GM19240 (cell line): ENCODE data around the gene TM4SF18.

Experiments
- DNase-seq: peaks from one replicate; pipeline ENCODE4 v3.0.0; 2011; ENCODE audit warnings: low spot score; ENCODE audit not compliant: insufficient read length

The TM4SF18 gene

DNA sequence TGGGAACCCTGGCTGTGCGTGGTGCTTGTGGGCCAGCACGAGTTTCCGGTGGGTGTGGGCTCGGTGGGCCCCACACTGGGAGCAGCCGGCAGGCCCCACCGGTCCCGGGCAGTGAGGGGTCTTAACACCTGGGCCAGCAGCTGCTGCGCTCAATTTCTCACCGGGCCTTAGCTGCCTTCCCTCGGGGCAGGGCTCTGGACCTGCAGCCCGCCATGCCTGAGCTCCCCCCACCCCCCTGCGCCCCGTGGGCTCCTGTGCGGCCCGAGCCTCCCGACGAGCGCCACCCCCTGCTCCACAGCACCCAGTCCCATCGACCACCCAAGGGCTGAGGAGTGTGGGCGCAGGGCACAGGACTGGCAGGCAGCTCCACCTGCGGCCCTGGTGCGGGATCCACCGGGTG lies 49.4 kb downstream of the TM4SF18 start:
- DNase-seq, result no peak

DNA sequence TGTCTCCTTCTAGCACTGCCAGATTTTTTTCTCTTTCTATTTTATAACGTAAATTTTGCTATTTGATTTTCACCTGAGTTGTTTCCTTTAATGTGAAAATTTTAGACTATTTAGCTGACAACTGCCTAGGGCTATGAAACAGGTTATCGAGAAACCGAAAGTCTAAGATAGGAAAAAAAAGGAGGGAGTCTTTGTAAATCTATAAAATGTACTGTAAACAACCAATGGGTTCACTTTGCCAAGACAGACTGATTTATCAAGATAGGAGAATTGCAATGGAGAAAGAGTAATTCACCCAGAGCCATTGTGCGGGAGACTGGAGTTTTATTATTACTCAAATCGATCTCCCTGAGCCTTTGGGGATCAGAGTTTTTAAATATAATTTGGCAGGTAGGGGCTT lies 50.0 kb downstream of the TM4SF18 start:
- no peak for DNase-seq

DNA sequence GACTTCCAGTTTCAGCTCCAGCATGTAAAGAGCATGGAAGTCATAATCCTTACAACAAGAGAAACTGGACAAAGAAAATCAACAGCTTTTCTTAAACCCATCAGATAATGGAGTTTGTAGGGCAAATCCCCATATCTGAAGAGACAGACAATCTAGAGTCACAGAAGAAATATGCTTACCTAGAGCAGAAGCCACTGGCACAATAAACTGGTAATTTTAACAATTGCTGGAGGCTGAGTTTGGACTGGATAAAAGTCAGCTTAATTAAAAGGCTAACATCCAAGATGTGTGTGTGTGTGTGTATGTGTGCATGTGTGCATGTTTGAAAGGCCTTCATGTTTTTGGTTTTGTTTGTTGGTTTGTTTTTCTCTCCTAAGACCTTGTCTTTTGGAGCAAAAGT lies 50.6 kb downstream of the TM4SF18 start:
- DNase-seq, result no peak

DNA sequence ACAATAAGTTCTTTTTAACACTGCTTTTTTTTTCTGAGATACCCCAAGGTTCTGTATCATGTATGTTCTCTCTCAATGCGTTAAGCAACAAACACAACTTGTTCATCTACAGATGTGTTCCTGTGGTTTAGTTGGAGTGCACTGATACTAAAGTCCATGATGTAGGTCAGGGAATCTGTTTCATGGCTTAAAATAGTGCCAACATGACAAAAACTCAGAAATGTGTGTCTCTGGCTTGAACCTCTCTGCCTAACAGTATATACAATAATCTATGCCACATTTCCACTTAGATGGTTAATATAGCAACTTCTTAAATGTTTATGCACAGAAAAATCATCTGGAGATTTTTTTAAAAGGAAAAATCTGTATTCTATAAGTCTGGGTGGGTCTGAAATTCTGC lies 51.1 kb downstream of the TM4SF18 start:
- DNase-seq, result no peak

DNA sequence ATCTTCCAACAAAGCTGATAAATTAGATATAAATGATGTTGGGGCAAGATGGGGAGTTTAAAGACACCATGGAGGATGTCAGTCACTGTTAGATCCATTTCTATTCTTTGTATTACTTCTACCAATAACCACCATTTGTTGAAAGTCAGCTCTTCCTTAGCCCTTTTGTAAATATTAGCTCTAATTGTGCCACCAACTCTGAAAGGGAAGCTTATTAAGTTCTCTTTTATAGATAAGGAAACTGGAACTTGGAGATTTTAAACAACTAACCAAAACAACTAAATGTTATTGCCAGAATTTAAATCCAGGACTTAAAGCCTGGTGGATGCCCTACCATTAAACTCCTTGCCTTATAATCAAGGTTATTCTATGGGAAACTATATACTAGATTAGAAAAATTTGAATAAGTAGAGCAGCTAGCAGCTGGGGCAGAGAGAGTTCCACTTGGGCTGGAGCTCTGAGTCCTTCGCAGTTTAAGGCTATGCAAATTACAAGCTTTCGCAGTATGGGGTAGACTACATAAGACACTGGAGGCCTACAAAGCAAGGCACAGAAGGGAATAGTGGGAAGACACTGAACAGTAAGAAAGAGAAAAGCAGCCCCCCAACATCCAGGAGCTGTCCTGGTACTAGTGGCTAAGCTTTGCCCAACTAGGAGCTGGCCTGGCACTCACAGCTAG lies 52.6 kb downstream of the TM4SF18 start:
- no peak for DNase-seq

DNA sequence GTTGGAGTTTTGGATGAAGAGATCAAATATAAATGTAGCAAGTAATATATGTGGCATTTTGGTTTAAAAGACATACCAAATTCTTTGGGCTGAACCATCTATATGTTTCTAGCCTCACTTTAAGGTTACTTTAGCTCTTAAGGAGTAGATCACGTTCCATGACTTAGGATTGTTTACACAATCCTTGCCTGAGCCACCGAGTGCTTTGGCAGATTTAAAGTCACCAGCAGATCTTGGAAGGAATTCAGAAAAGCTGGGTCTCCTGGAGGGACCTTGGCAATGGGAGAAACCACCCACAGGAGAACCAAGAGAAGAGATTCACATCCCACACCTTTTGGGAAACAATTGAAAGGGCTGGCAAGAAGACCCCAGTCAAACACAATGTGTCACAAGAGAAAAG lies 54.5 kb downstream of the TM4SF18 start:
- no peak for DNase-seq

DNA sequence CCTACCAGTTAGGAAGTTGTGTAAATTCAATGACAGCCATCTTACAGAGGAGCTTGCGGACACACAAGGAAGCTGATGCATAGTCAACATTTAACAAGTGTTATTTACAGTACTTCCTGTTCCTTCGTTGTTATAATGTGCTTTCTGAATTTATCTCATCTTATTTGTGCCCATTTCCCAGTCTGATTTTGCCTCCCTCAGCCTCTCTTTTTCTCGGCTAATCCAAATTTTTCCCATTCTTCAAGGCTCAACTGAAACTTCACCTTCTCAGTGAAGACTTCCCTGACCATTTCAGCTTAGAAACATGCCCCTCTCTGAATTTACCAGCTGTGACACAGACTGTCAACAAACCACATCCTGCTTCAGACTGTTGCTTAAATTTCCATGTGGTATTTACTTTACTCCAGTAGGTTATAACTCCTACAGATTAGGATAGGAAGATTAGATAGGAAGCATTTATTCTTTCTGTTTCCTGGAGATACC lies 56.1 kb downstream of the TM4SF18 start:
- peak; percentile 14 for DNase-seq

DNA sequence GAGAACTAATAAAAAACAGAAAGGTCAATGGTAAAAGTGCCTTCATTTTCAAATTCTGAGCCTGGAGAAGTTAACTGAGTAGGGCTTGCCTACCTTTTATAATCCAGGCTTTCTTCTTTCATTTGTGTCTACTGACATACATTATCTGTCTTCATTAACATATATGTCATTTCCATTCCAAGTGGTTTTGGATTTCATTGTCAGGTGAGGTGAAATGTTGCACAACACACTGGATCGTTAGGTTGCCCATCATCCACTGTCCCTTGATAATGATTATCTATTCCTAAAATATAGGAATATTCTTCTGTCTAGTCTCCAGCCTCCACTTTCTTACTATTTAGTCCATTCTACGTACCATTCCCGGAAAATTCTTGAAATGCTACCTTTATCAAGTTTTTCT lies 56.8 kb downstream of the TM4SF18 start:
- DNase-seq, result no peak

DNA sequence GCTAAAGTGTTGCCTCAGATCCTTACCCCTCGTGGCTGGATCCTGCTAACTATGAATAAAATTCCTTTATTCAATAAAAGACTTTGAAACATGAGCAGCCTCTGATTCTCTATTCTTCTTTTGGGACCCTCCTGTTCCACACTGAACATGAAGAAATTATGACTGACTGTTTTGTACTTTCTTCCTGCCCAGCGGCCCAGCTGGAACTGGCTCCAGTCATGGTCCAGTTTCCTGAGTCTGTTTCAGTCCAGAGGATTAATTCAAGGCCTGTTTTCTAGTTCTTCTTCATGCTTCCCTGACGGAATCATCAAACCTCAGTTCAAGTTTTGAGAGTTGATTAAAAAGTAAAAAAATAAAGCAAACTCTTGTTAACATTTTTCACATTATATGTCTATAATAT lies 59.2 kb downstream of the TM4SF18 start:
- no peak for DNase-seq

DNA sequence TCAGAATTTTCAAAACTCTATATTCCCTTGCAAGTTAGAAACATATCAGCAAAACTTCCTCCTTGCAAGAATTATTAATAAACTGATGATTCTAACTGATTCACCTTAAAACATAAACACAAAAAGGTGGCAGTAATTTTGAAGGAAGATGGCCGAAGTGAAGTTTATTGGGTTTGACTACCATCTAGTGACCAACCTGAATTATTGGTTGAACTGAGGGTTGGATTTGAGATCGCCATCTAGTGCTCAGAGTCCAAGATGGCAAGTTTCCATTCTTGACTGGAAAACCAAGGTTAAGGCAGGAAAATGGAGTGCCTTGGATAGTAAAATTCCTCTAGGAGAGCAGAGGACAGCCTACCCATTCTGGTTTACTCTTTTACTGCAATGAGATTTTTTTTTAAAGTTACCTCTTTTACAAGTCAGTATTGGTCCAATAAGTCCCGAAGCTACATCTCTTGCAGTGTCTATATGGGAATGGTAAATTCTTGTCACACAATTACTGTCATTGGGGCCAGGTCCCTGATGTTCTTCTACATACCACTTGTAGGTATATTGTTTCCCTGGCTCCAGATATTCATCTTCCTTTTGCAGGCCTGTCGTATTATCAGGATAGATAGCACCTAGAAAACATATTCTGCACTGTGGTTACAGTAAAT lies 60.2 kb downstream of the TM4SF18 start:
- DNase-seq, result no peak

DNA sequence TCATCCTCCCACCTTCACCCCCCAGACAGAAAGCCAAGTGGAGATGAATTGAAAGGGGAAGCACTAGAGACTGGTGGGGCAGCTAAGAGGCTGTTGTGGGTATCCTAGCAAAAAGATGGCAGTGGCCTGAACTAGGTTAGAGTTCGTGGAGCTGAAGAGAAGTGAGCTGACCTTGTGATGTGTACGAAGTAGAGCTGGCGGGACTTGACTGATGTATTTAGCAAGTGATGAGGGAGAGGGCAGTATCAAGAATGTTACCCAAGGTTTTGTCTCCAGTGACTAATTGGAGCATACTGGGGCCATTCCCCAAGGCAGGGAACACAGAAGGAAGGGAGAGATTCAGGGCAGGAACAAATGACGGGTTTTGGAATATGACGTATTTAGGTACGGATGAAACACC lies 61.8 kb downstream of the TM4SF18 start:
- DNase-seq, result no peak

DNA sequence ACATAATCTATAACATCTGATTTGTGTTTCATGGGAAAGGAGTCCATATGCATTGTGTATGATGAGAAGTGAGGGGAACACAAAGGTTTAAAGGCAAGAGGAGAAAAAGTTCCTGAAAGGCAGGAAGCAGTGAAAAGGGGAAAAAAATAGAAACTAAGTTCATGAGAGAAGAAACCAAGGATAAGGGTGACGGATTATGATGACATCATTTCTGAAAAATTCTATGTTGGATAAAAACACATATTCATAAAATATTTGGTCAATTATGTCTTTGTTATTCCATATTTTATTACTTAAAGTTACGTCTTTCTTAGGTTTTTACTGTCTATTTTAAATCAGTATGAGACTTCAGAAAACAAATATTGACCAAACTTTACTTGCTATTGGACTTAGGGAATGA lies 63.3 kb downstream of the TM4SF18 start:
- DNase-seq, result no peak

DNA sequence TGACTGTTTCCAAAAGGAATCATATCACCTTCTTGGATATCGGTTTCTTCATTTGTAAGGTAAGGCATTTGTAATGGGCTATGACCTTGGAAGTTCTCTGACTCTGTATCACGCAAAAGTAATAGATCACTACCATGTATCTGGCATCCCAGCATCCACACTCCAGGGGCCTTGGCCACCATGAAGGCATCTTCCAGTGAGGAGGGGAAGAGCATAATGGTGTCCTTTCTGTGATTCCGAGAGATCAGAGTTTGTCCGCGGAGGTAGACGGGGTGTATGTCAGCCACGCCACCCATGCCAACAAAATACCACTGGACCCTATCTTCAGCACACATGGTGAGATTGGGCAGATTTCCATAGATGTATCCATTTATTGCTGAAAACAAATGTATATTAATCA lies 63.7 kb downstream of the TM4SF18 start:
- no peak for DNase-seq
